HL-60 (cell line): ENCODE results near the gene PEAK3.
A peak's percentile ranks its signal among the peaks of the same experiment; 100 is the strongest.

ENCODE experiments used
- DNase-seq, 2 experiments: peaks; one replicate each; pipeline ENCODE4 v3.0.0-alpha.2; 2010 to 2020; ENCODE audit warnings: low read depth in 1 of 2, low spot score in 1 of 2
- H3K27ac ChIP-seq: fragments of 250-450 bp; sonication (Bioruptor Pico); replicated peaks from 2 replicates; pipeline ENCODE4 v1.5.1; 2020; ENCODE audit warnings: mild to moderate bottlenecking, moderate library complexity
- H3K27me3 ChIP-seq: fragments of 250-450 bp; sonication (Bioruptor Pico); 2 replicates; pipeline ENCODE4 v1.5.1; 2021; ENCODE audit warnings: mild to moderate bottlenecking, moderate library complexity; ENCODE audit not compliant: insufficient read depth, poor library complexity, severe bottlenecking
- H3K4me3 ChIP-seq: replicated peaks from 2 replicates; pipeline ENCODE4 v1.5.1; 2011; ENCODE audit warnings: mild to moderate bottlenecking, control low read depth, low read length; ENCODE audit not compliant: insufficient read depth
- CTCF ChIP-seq: IDR thresholded peaks from one replicate; pipeline ENCODE4 v1.5.1; 2011; ENCODE audit warnings: low read length, control low read depth, inconsistent platforms; ENCODE audit not compliant: insufficient read depth
- GABPA ChIP-seq: IDR thresholded peaks from 2 replicates; pipeline ENCODE4 v1.6.1; 2012; ENCODE audit warnings: low read depth
- POLR2AphosphoS5 ChIP-seq: IDR thresholded peaks from 2 replicates; pipeline ENCODE4 v1.6.1; 2012; ENCODE audit warnings: low read depth
- REST ChIP-seq: IDR thresholded peaks from 2 replicates; pipeline ENCODE4 v1.6.1; 2012; ENCODE audit warnings: low read depth; ENCODE audit not compliant: insufficient replicate concordance
- SPI1 ChIP-seq: IDR thresholded peaks from 2 replicates; pipeline ENCODE4 v1.6.1; 2012; ENCODE audit warnings: low read depth, mild to moderate bottlenecking, borderline replicate concordance

Gene PEAK3

GRCh38 chr19:2249010-2249866 is 32.7 kb downstream of the PEAK3 start, which contains the start of gene AMH:
TSS of gene AMH (plus strand) at chr19:2249323. CDS start at chr19:2249333, 10 bp downstream.
- H3K4me3 ChIP-seq, result no peak within 1 kb of the TSS
- TF ChIP-seq POLR2AphosphoS5, result peak; percentile 35; the same call in 1 of the 2 replicates
- no peak for TF ChIP-seq CTCF
- TF ChIP-seq GABPA, result no peak
- peaks cover 27% of the 10 kb centered on the region for H3K27me3 ChIP-seq
- DNase-seq, result no peak
- H3K27ac ChIP-seq, result no peak within 1 kb of the TSS

GRCh38 chr19:2248136-2249009 is 33.6 kb downstream of the PEAK3 start:
- no peak for DNase-seq
- TF ChIP-seq REST, result no peak
- no peak for TF ChIP-seq POLR2AphosphoS5
- TF ChIP-seq CTCF, result no peak
- no peak for TF ChIP-seq SPI1
- no peak for TF ChIP-seq GABPA
- Histone ChIP-seq H3K27me3 (peaks cover 27% of the 10 kb centered on the region), H3K27ac (no peak overlapping the region), H3K4me3 (no peak overlapping the region)

- no peak overlapping the region for H3K27ac ChIP-seq
- peaks cover 21% of the 10 kb centered on the region for H3K27me3 ChIP-seq
- TF ChIP-seq CTCF (no peak), GABPA (no peak)
- no peak for DNase-seq
- no peak overlapping the region for H3K4me3 ChIP-seq
Observed at GRCh38 chr19:2247433-2248101, 34.4 kb downstream of the PEAK3 start.

- peaks cover 14% of the 10 kb centered on the region for H3K27me3 ChIP-seq
- no peak overlapping the region for H3K4me3 ChIP-seq
- no peak for TF ChIP-seq SPI1
- no peak for TF ChIP-seq POLR2AphosphoS5
- no peak for TF ChIP-seq REST
- TF ChIP-seq CTCF, result no peak
- TF ChIP-seq GABPA, result no peak
- H3K27ac ChIP-seq, result no peak overlapping the region
- no peak for DNase-seq
Observed at GRCh38 chr19:2246801-2247361, 35.1 kb downstream of the PEAK3 start.
